ENCODE results near the gene DPP6. TPM values are rescaled to one million over a fixed set of nuclear protein-coding genes. Genes with fewer than 3 reads are reported as not detected.
"Not testable (repeated sequence)": the region's sequence is repeated elsewhere in the genome, so short reads cannot be mapped to it uniquely, and the experiment has no call there.

The DPP6 gene
- total and polyA plus RNA-seq, 5 donors from 2014 or later, result not detected

DNA sequence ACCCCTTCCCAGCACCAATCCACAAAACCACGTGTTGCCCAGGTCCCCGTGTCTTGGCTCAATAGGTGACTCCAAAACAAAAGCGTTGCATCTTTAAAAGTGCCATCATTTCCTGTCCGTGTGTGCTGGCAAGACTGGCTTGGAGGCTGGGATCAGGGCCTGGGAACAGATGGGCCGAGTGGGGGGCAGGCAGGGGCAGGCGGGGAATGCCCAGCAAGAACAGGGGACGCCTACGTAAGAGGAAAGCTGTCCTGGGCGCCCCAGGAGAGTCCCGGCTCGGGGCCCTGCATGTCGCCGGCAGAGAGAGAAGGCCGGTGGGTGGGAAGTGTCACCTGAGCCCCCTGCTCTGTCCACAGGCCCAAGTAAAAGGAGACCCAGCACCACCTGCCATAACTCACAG, 864.2 kb downstream of the DPP6 start:
- no peak overlapping the region for H3K4me3 ChIP-seq (ENCODE audit: low read depth, low read length)
- H3K27ac ChIP-seq (ENCODE audit: insufficient read depth, low read length, poor library complexity, severe bottlenecking), result no peak overlapping the region
- no peak overlapping the region for H3K4me3 Mint-ChIP-seq
- no peak for DNase-seq
- H3K27me3 ChIP-seq (ENCODE audit: control insufficient read depth, insufficient read depth, low read length), result peaks cover 2% of the 10 kb centered on the region
- H3K36me3 Mint-ChIP-seq, result no peaks in the 10 kb centered on the region
- peaks cover 0 to 5% (median 4%) of the 10 kb centered on the region in 4 donors for H3K4me1 Mint-ChIP-seq
- no peaks in the 10 kb centered on the region for H3K36me3 ChIP-seq (ENCODE audit: control insufficient read depth, insufficient read depth, low read length)
- ATAC-seq (ENCODE audit: low read depth in 2 of 2), result no peak
- H3K9me3 ChIP-seq (ENCODE audit: control insufficient read depth in 2 of 2, low read length in 2 of 2), result no peaks in the 10 kb centered on the region
- H3K4me1 ChIP-seq (ENCODE audit: control insufficient read depth, insufficient read depth, low read length, poor library complexity, severe bottlenecking), result peaks cover 9% of the 10 kb centered on the region
- H3K27me3 Mint-ChIP-seq, result peaks cover 16% of the 10 kb centered on the region
- H3K9me3 Mint-ChIP-seq, result peaks cover 0 to 2% (median 0%) of the 10 kb centered on the region in 7 donors
- no peak overlapping the region for H3K27ac Mint-ChIP-seq

DNA sequence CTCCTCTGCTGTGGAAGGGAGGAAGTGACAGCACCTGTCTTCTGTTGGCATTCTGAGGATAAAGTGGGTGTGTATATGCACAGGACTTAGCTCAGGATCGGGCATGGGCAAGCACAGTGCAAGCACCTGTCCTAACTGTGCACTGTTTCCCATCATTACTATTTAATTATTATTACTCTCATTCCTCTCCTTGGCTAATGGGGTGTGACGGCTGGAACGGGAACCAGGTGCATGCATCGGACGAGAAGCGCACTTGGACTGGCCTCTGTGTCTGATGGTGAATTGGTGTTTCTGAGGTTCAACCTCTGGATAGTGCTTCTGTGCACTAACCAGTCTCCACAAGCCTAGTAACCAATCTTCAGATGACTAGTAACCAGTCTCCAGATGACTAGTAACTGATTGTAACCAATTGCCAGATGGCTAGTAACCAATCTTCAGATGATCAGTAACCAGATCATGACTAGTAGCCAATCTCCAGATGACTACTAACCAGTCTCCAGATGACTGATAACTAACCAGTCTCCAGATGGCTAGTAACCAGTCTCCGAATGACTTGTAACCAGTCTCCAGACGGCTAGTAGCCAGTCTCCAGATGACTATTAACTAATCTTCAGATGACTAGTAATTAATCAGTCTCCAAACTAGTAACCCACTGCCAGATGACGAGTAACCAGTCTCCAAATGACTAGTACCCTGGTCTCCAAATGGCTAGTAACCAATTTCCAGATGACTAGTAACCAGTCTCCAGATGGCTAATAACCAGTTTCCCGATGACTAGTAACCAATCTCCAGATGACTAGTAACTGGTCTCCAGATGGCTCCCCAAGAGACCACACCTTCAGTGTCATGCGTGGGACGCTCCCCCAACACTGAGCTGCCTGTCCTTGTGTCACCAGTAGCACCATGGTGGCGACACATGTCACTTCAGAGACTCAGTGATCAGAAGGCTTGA, 864.9 kb downstream of the DPP6 start:
- Mint-ChIP-seq H3K27ac (no peak overlapping the region), H3K9me3 (peaks cover 0 to 2% (median 0%) of the 10 kb centered on the region in 7 donors), H3K4me3 (no peak overlapping the region), H3K27me3 (peaks cover 13% of the 10 kb centered on the region), H3K36me3 (no peaks in the 10 kb centered on the region), H3K4me1 (peaks cover 0 to 5% (median 4%) of the 10 kb centered on the region in 4 donors)
- peaks cover 9% of the 10 kb centered on the region for H3K4me1 ChIP-seq (ENCODE audit: control insufficient read depth, insufficient read depth, low read length, poor library complexity, severe bottlenecking)
- no peaks in the 10 kb centered on the region for H3K36me3 ChIP-seq (ENCODE audit: control insufficient read depth, insufficient read depth, low read length)
- no peak overlapping the region for H3K27ac ChIP-seq (ENCODE audit: insufficient read depth, low read length, poor library complexity, severe bottlenecking)
- H3K4me3 ChIP-seq (ENCODE audit: low read depth, low read length), result no peak overlapping the region
- no peak for ATAC-seq (ENCODE audit: low read depth in 2 of 2)
- H3K27me3 ChIP-seq (ENCODE audit: control insufficient read depth, insufficient read depth, low read length), result peaks cover 2% of the 10 kb centered on the region
- no peak for DNase-seq
- H3K9me3 ChIP-seq (ENCODE audit: control insufficient read depth in 2 of 2, low read length in 2 of 2), result no peaks in the 10 kb centered on the region

DNA sequence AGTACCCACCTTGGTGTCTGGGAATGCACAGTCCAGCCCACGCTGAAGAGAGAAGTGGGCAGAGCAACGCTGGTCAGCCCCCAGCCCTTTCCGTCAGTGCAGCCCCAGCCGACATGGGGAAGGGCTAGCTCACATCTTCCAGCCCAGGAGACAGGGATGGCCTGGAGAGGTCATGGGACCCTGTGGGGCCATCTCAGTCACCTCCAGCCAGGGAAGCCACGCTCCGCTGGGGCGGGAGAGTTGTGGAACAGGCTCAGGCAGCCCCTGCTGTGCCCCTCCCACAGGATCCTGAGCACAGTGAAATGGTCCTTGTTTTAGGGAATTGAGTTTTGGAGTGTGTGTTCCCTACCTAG, 865.6 kb downstream of the DPP6 start:
- H3K27ac ChIP-seq (ENCODE audit: insufficient read depth, low read length, poor library complexity, severe bottlenecking), result no peak overlapping the region
- no peak overlapping the region for H3K4me3 ChIP-seq (ENCODE audit: low read depth, low read length)
- peaks cover 2% of the 10 kb centered on the region for H3K27me3 ChIP-seq (ENCODE audit: control insufficient read depth, insufficient read depth, low read length)
- peaks cover 9% of the 10 kb centered on the region for H3K4me1 ChIP-seq (ENCODE audit: control insufficient read depth, insufficient read depth, low read length, poor library complexity, severe bottlenecking)
- Mint-ChIP-seq H3K27me3 (peaks cover 13% of the 10 kb centered on the region), H3K27ac (no peak overlapping the region), H3K4me1 (peaks cover 0 to 5% (median 4%) of the 10 kb centered on the region in 4 donors), H3K36me3 (no peaks in the 10 kb centered on the region), H3K9me3 (peaks cover 0 to 2% (median 0%) of the 10 kb centered on the region in 7 donors), H3K4me3 (no peak overlapping the region)
- DNase-seq (no peak), ATAC-seq (ENCODE audit: low read depth in 2 of 2) (no peak)
- no peaks in the 10 kb centered on the region for H3K9me3 ChIP-seq (ENCODE audit: control insufficient read depth in 2 of 2, low read length in 2 of 2)
- H3K36me3 ChIP-seq (ENCODE audit: control insufficient read depth, insufficient read depth, low read length), result no peaks in the 10 kb centered on the region

DNA sequence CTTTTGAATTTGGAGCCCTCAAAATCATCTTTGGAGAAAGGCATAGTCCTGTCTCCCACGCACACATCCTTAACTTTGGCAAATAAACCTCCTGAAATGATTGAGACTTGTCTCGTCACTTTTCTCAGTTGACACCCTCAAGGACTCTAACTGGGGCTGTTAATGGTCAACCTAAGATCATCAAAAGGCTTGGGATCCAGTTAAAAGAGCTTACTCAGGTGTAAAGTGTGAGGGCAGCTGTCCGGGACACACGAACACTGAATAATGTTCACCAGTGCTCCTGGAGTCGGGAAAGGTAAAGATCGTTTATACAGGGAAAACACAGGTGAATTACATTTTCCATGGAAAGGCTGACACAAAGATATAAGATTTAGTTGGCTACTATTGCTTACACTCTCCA, 866.1 kb downstream of the DPP6 start:
- Histone ChIP-seq H3K36me3 (ENCODE audit: control insufficient read depth, insufficient read depth, low read length) (no peaks in the 10 kb centered on the region), H3K9me3 (ENCODE audit: control insufficient read depth in 2 of 2, low read length in 2 of 2) (no peaks in the 10 kb centered on the region), H3K27me3 (ENCODE audit: control insufficient read depth, insufficient read depth, low read length) (peaks cover 2% of the 10 kb centered on the region), H3K27ac (ENCODE audit: insufficient read depth, low read length, poor library complexity, severe bottlenecking) (no peak overlapping the region), H3K4me3 (ENCODE audit: low read depth, low read length) (no peak overlapping the region), H3K4me1 (ENCODE audit: control insufficient read depth, insufficient read depth, low read length, poor library complexity, severe bottlenecking) (peaks cover 9% of the 10 kb centered on the region)
- H3K4me3 Mint-ChIP-seq, result no peak overlapping the region
- H3K36me3 Mint-ChIP-seq, result no peaks in the 10 kb centered on the region
- ATAC-seq (ENCODE audit: low read depth in 2 of 2) (no peak), DNase-seq (no peak)
- H3K4me1 Mint-ChIP-seq, result peaks cover 0 to 5% (median 4%) of the 10 kb centered on the region in 4 donors
- peaks cover 0 to 2% (median 0%) of the 10 kb centered on the region in 7 donors for H3K9me3 Mint-ChIP-seq
- H3K27me3 Mint-ChIP-seq, result peaks cover 12% of the 10 kb centered on the region
- H3K27ac Mint-ChIP-seq, result no peak overlapping the region

DNA sequence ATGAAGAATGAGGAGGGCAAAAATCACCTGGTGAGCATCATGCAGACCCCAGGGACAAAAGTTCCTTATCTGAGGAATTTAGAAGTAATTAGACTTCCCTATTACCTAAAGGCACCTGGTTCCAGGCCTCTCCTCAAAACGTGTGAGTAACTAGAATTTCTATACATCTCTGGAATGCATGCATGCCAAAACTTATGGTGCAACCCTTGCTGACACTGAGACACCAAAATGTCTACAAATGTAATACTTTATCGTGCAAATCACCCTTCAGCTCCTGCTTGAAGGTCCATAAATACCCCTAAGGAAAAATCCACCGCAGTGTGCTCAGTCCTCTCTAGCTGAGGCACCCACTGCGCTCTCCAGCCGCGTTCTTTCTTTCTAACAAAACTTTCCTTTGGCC, 866.5 kb downstream of the DPP6 start:
- Histone ChIP-seq H3K4me3 (ENCODE audit: low read depth, low read length) (no peak overlapping the region), H3K9me3 (ENCODE audit: control insufficient read depth in 2 of 2, low read length in 2 of 2) (no peaks in the 10 kb centered on the region), H3K4me1 (ENCODE audit: control insufficient read depth, insufficient read depth, low read length, poor library complexity, severe bottlenecking) (peaks cover 9% of the 10 kb centered on the region), H3K27ac (ENCODE audit: insufficient read depth, low read length, poor library complexity, severe bottlenecking) (no peak overlapping the region), H3K36me3 (ENCODE audit: control insufficient read depth, insufficient read depth, low read length) (no peaks in the 10 kb centered on the region), H3K27me3 (ENCODE audit: control insufficient read depth, insufficient read depth, low read length) (peaks cover 2% of the 10 kb centered on the region)
- H3K9me3 Mint-ChIP-seq, result peaks cover 0 to 2% (median 0%) of the 10 kb centered on the region in 7 donors
- no peak for ATAC-seq (ENCODE audit: low read depth in 2 of 2)
- H3K27ac Mint-ChIP-seq, result no peak overlapping the region
- H3K36me3 Mint-ChIP-seq, result no peaks in the 10 kb centered on the region
- no peak for DNase-seq
- no peak overlapping the region for H3K4me3 Mint-ChIP-seq
- peaks cover 7% of the 10 kb centered on the region for H3K27me3 Mint-ChIP-seq
- H3K4me1 Mint-ChIP-seq, result peaks cover 0 to 3% (median 3%) of the 10 kb centered on the region in 4 donors

DNA sequence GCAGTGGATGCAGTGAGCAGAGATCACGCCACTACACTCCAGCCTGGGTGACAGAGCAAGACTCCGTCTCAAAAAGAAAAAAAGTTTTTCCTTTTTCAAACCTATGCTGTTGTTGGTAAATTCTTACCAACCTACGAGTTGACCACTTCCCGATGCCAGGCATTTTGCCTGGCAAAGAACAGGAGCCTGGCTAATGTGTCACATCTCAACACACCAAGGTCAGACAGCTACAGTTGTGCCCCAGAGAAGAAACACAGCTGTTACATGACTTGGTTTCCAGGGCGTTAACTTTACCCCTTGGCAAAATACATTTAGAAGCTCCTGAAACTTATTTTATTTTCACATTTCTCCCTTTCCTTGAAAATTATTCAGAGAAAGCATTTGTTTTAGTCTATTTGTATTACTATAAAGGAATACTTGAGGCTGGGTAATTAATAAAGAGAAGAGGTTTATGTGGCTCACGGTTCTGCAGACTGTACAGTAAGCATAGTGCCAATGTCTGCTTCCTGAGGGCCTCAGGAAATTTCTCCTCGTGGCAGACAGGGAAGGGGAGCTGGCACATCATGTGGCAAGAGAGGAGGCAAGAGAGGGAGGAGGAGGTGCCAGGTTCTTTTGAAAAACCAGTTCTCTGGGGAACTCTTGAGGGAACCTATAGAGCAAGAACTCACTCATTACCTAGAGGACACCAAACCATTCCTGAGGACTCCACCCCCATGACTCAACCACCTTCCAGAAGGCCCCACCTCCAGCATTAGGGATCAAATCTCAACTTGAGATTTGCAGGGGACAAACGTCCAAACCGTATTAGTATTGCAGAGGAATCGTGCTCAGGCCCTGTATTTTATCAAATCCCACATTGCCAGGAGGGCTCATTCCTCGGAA, 867.4 kb downstream of the DPP6 start:
- Histone ChIP-seq H3K9me3 (ENCODE audit: control insufficient read depth in 2 of 2, low read length in 2 of 2) (no peaks in the 10 kb centered on the region), H3K27me3 (ENCODE audit: control insufficient read depth, insufficient read depth, low read length) (peaks cover 6% of the 10 kb centered on the region), H3K36me3 (ENCODE audit: control insufficient read depth, insufficient read depth, low read length) (no peaks in the 10 kb centered on the region), H3K27ac (ENCODE audit: insufficient read depth, low read length, poor library complexity, severe bottlenecking) (no peak overlapping the region), H3K4me1 (ENCODE audit: control insufficient read depth, insufficient read depth, low read length, poor library complexity, severe bottlenecking) (peaks cover under 1% of the 10 kb centered on the region), H3K4me3 (ENCODE audit: low read depth, low read length) (no peak overlapping the region)
- no peak overlapping the region for H3K27ac Mint-ChIP-seq
- H3K4me1 Mint-ChIP-seq, result no peaks in the 10 kb centered on the region
- ATAC-seq (ENCODE audit: low read depth in 2 of 2) (no peak), DNase-seq (no peak)
- H3K9me3 Mint-ChIP-seq, result peaks cover 0 to 2% (median 0%) of the 10 kb centered on the region in 7 donors
- H3K27me3 Mint-ChIP-seq, result peaks cover 4% of the 10 kb centered on the region
- H3K4me3 Mint-ChIP-seq, result no peak overlapping the region
- no peaks in the 10 kb centered on the region for H3K36me3 Mint-ChIP-seq

DNA sequence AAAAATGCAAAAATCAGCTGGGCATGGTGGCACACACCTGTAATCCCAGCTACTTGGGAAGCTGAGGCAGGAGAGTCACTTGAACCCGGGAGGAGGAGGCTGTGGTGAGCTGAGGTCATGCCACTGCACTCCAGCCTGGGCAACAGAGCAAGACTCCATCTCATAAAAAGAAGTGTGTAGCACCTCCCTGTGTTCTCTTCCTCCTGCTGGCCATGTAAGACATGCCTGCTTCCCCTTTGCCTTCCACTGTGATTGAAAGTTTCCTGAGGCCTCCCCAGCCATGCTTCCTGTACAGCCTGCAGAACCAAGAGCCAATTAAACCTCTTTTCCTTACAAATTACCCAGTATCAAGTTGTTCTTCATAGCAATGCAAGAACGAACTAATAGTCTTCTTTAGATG, 870.3 kb downstream of the DPP6 start:
- DNase-seq; ATAC-seq (ENCODE audit: low read depth in 2 of 2); H3K9me3 Mint-ChIP-seq; H3K27ac Mint-ChIP-seq; H3K4me1 Mint-ChIP-seq; H3K4me3 Mint-ChIP-seq; H3K36me3 ChIP-seq (ENCODE audit: control insufficient read depth, insufficient read depth, low read length); H3K9me3 ChIP-seq (ENCODE audit: control insufficient read depth in 2 of 2, low read length in 2 of 2); H3K36me3 Mint-ChIP-seq; H3K4me3 ChIP-seq (ENCODE audit: low read depth, low read length); H3K27me3 ChIP-seq (ENCODE audit: control insufficient read depth, insufficient read depth, low read length); H3K27ac ChIP-seq (ENCODE audit: insufficient read depth, low read length, poor library complexity, severe bottlenecking); H3K4me1 ChIP-seq (ENCODE audit: control insufficient read depth, insufficient read depth, low read length, poor library complexity, severe bottlenecking): not testable (repeated sequence)
- peaks cover 15% of the 10 kb centered on the region for H3K27me3 Mint-ChIP-seq
